HFFc6 (cell line): ENCODE measurements around the gene IRX4. TPM values are rescaled to one million over a fixed set of nuclear protein-coding genes. Genes with fewer than 3 reads are reported as not detected.

ENCODE experiments used
- DNase-seq: peaks from one replicate; pipeline ENCODE4 v3.0.0-alpha.2; 2018
- H3K27ac Mint-ChIP-seq: 2 replicates; pipeline ENCODE4 v1.8.0; 2020; ENCODE audit warnings: mild to moderate bottlenecking, mixed read lengths
- H3K27me3 Mint-ChIP-seq: 2 replicates; pipeline ENCODE4 v1.8.0; 2021; ENCODE audit warnings: mild to moderate bottlenecking, moderate library complexity, mixed read lengths; ENCODE audit not compliant: insufficient read depth
- H3K36me3 Mint-ChIP-seq: 2 replicates; pipeline ENCODE4 v1.8.0; 2021; ENCODE audit warnings: low read depth, mixed read lengths
- H3K4me1 Mint-ChIP-seq: 2 replicates; pipeline ENCODE4 v1.8.0; 2020; ENCODE audit warnings: low read depth, mixed read lengths
- H3K4me3 Mint-ChIP-seq: 2 replicates; pipeline ENCODE4 v1.8.0; 2020; ENCODE audit warnings: mild to moderate bottlenecking, moderate library complexity, mixed read lengths
- H3K9me3 Mint-ChIP-seq: 2 replicates; pipeline ENCODE4 v1.8.0; 2020; ENCODE audit warnings: mild to moderate bottlenecking, mixed read lengths
- CTCF ChIP-seq: fragments of 200-600 bp; sonication (generic); IDR thresholded peaks from 2 replicates; pipeline ENCODE4 v1.5.0; 2021; ENCODE audit warnings: antibody characterized with exemption, mild to moderate bottlenecking
- total RNA-seq, 6 experiments: library from RNA; stranded (reverse); fragmentation: NEBNext Ultra II Directional; extraction: Animal tissue kit (Norgen Biotek cat#: 25700); gene quantifications; 2 replicates in 1 of 6; 3 replicates in 5 of 6; pipeline ENCODE4 v1.2.3, GENCODE V29; 2021

The IRX4 gene
- total RNA-seq, 6 experiments from 2014 or later = not detected

- no peaks in the 10 kb centered on the region for H3K4me1 Mint-ChIP-seq
- TF ChIP-seq CTCF = no peak
- no peak overlapping the region for H3K27ac Mint-ChIP-seq
- no peak for DNase-seq
- peaks cover 19% of the 10 kb centered on the region for H3K27me3 Mint-ChIP-seq
- H3K36me3 Mint-ChIP-seq = 0 out of 2 replicates have a peak, but pooled peaks cover under 1% of the 10 kb centered on the region
- H3K4me3 Mint-ChIP-seq = no peak overlapping the region
- H3K9me3 Mint-ChIP-seq = no peaks in the 10 kb centered on the region; the same call in 1 of the 2 replicates
Observed at GRCh38 chr5:1908931-1909330, 26.2 kb upstream of the IRX4 start.

- H3K27me3 Mint-ChIP-seq = peaks cover 15% of the 10 kb centered on the region
- H3K4me1 Mint-ChIP-seq = no peaks in the 10 kb centered on the region
- no peaks in the 10 kb centered on the region; the same call in 1 of the 2 replicates for H3K9me3 Mint-ChIP-seq
- H3K36me3 Mint-ChIP-seq = no peaks in the 10 kb centered on the region
- no peak for DNase-seq
- TF ChIP-seq CTCF = no peak
- no peak overlapping the region for H3K4me3 Mint-ChIP-seq
- no peak overlapping the region for H3K27ac Mint-ChIP-seq
Observed at GRCh38 chr5:1907616-1908015, 24.9 kb upstream of the IRX4 start.

GRCh38 chr5:1905108-1905507 lies 22.4 kb upstream of the IRX4 start:
- H3K27me3 Mint-ChIP-seq = peaks cover 12% of the 10 kb centered on the region
- no peaks in the 10 kb centered on the region; the same call in 1 of the 2 replicates for H3K9me3 Mint-ChIP-seq
- no peaks in the 10 kb centered on the region for H3K36me3 Mint-ChIP-seq
- no peaks in the 10 kb centered on the region for H3K4me1 Mint-ChIP-seq
- DNase-seq = no peak
- no peak overlapping the region for H3K4me3 Mint-ChIP-seq
- H3K27ac Mint-ChIP-seq = no peak overlapping the region
- no peak for TF ChIP-seq CTCF

GRCh38 chr5:1901983-1902382 lies 19.3 kb upstream of the IRX4 start:
- H3K27me3 Mint-ChIP-seq = peaks cover 25% of the 10 kb centered on the region
- H3K4me1 Mint-ChIP-seq = no peaks in the 10 kb centered on the region
- no peak for DNase-seq
- no peaks in the 10 kb centered on the region; the same call in 1 of the 2 replicates for H3K9me3 Mint-ChIP-seq
- H3K36me3 Mint-ChIP-seq = no peaks in the 10 kb centered on the region
- TF ChIP-seq CTCF = no peak
- no peak overlapping the region for H3K4me3 Mint-ChIP-seq
- H3K27ac Mint-ChIP-seq = no peak overlapping the region

- DNase-seq = no peak
- Mint-ChIP-seq H3K27me3 (peaks cover 30% of the 10 kb centered on the region), H3K9me3 (no peaks in the 10 kb centered on the region; the same call in 1 of the 2 replicates), H3K4me3 (no peak overlapping the region), H3K27ac (no peak overlapping the region), H3K4me1 (no peaks in the 10 kb centered on the region), H3K36me3 (no peaks in the 10 kb centered on the region)
- no peak for TF ChIP-seq CTCF
Observed at GRCh38 chr5:1901061-1901460, 18.3 kb upstream of the IRX4 start.

GRCh38 chr5:1899201-1899600 lies 16.5 kb upstream of the IRX4 start:
- Mint-ChIP-seq H3K36me3 (no peaks in the 10 kb centered on the region), H3K4me1 (no peaks in the 10 kb centered on the region), H3K4me3 (no peak overlapping the region), H3K27ac (no peak overlapping the region), H3K9me3 (no peaks in the 10 kb centered on the region; the same call in 1 of the 2 replicates), H3K27me3 (peaks cover 32% of the 10 kb centered on the region)
- TF ChIP-seq CTCF = no peak
- DNase-seq = no peak
